Large intestine (tissue), 12 donors: ENCODE data around the gene OR4K15. TPM values are rescaled to one million over a fixed set of nuclear protein-coding genes. Genes with fewer than 3 reads are reported as not detected.
"Not testable (repeated sequence)": the region's sequence is repeated elsewhere in the genome, so short reads cannot be mapped to it uniquely, and the experiment has no call there.

ENCODE experiments used
- DNase-seq, 2 donors: peaks; one replicate each; pipeline versions ENCODE4 v3.0.0 to v3.0.0-alpha.2; 2013
- H3K27ac ChIP-seq: one replicate; pipeline ENCODE4 v1.5.1; 2013; ENCODE audit warnings: low read length
- H3K27me3 ChIP-seq: 2 replicates; pipeline ENCODE4 v1.6.1; 2013; ENCODE audit warnings: low read length; ENCODE audit not compliant: control insufficient read depth, insufficient read depth
- H3K36me3 ChIP-seq: 2 replicates; pipeline ENCODE4 v1.6.1; 2013; ENCODE audit warnings: low read length; ENCODE audit not compliant: control insufficient read depth, insufficient read depth
- H3K4me1 ChIP-seq: one replicate; pipeline ENCODE4 v1.6.1; 2013; ENCODE audit warnings: low read length; ENCODE audit not compliant: control insufficient read depth, insufficient read depth
- H3K4me3 ChIP-seq: one replicate; pipeline ENCODE4 v1.5.1; 2013; ENCODE audit warnings: low read length
- H3K9me3 ChIP-seq: one replicate; pipeline ENCODE4 v1.6.1; 2013; ENCODE audit warnings: mild to moderate bottlenecking, low read depth, low read length, moderate library complexity; ENCODE audit not compliant: control insufficient read depth
- WGBS: methylation state at CpG from one replicate; pipeline ENCODE4 v1.1.5; 2013; ENCODE audit warnings: low lambda C conversion rate; ENCODE audit not compliant: insufficient coverage; 5-methylcytosine and 5-hydroxymethylcytosine counted together
- long read RNA-seq, 11 donors: transcript quantifications; one replicate each; lab custom pipeline, GENCODE V29; 2026
- polyA plus RNA-seq: library from polyadenylated mRNA; unstranded; fragments of 120-200 nt; gene quantifications from one replicate; pipeline ENCODE4 v1.2.1, GENCODE V29; 2013

OR4K15 gene, protein sequence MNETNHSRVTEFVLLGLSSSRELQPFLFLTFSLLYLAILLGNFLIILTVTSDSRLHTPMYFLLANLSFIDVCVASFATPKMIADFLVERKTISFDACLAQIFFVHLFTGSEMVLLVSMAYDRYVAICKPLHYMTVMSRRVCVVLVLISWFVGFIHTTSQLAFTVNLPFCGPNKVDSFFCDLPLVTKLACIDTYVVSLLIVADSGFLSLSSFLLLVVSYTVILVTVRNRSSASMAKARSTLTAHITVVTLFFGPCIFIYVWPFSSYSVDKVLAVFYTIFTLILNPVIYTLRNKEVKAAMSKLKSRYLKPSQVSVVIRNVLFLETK
- not detected for polyA plus RNA-seq
- long read RNA-seq, donor 1 = 0 reads
- long read RNA-seq, donor 2 = 0 reads
- long read RNA-seq, donor 3 = 0 reads
- long read RNA-seq, donor 4 = 0 reads
- long read RNA-seq, donor 5 = 0 reads
- long read RNA-seq, donor 6 = 0 reads
- long read RNA-seq, donor 7 = 0 reads
- long read RNA-seq, donor 8 = 0 reads
- long read RNA-seq, donor 9 = 0 reads
- long read RNA-seq, donor 10 = 0 reads
- long read RNA-seq, donor 11 = 0 reads

DNA sequence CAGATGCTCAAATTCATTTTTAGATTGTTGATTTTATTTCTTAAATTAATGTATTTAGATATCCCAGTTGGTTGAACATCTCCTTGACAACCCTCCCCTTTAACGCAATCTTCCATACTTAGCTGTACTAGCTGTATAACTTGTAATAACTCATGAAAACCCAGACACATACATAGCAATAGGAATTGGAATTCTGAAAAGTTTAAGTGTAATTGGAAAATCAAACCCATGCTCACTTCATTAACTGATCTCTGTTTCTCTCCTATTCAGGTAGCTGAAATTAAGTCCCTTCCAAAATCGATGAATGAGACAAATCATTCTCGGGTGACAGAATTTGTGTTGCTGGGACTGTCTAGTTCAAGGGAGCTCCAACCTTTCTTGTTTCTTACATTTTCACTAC, at the start of gene OR4K15:
TSS of gene OR4K15 (plus strand) at position 301 of the 400 bp plus-strand sequence. CDS start at position 301, 0 bp downstream.
- H3K36me3 ChIP-seq = no peaks in the 10 kb centered on the region
- H3K4me1 ChIP-seq = no peaks in the 10 kb centered on the region
- no peaks in the 10 kb centered on the region for H3K27me3 ChIP-seq
- H3K27ac ChIP-seq = no peak within 1 kb of the TSS
- WGBS = 100% methylated on average over 2 of the region's 3 CpGs
- no peak within 1 kb of the TSS for H3K4me3 ChIP-seq
- no peak for DNase-seq
- H3K9me3 ChIP-seq = no peaks in the 10 kb centered on the region

DNA sequence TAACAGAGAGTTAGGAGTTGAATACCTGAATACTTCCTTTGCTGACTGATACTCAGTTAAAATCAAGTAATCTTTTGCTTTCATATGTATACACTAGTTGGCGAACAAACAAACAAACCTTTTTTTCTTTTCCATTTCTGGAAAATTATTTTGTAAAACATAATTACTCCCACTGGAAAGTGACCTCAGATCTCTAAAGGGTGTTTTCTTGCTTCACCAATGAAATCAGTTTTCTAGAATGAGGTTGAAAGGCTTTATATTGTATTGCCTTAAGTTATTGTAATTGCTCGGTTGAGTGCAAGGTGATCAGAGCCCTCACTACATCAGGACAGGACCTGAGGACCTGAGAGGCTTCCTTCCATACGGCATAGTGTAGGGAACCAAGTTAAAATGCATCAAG, 44.8 kb upstream of the OR4K15 start, which contains the start of gene OR4K1:
TSS of gene OR4K1 (plus strand) at position 301 of the 400 bp plus-strand sequence. CDS start 4,750 bp downstream, outside the sequence.
- 85% methylated on average over 3 of the region's 3 CpGs for WGBS

DNA sequence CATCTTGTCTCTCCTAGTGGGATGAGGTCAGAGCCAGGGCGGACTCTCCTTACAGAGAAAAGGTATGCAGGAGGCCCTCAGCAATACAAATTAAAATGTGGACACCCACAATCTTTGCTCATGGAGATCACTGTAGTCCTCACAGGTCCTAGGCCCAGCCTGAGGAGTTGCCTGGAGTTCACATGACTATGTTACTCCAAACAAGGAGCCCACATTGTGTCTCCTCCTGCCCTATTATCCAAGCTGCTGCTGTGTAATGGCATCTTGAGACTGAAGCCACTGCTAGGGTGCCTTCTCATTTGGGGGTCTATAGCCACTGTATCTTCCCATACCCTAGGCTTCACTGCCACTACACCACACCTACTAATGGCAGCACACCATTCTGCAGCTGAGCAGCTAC, 33.7 kb upstream of the OR4K15 start:
- H3K27me3 ChIP-seq = no peaks in the 10 kb centered on the region
- H3K4me3 ChIP-seq = no peak overlapping the region
- peaks cover 7% of the 10 kb centered on the region for H3K9me3 ChIP-seq
- WGBS = no CpG with 5 or more reads among the region's 1 CpG
- no peaks in the 10 kb centered on the region for H3K36me3 ChIP-seq
- no peak overlapping the region for H3K27ac ChIP-seq
- no peak for DNase-seq
- no peaks in the 10 kb centered on the region for H3K4me1 ChIP-seq

More for the DNA sequence above, 44.8 kb upstream of the OR4K15 start, which contains the start of gene OR4K1:
- Histone ChIP-seq H3K4me1 (no peaks in the 10 kb centered on the region), H3K9me3 (no peaks in the 10 kb centered on the region), H3K27me3 (no peaks in the 10 kb centered on the region), H3K4me3 (no peak within 1 kb of the TSS), H3K27ac (no peak within 1 kb of the TSS), H3K36me3 (no peaks in the 10 kb centered on the region)
- DNase-seq = no peak

DNA sequence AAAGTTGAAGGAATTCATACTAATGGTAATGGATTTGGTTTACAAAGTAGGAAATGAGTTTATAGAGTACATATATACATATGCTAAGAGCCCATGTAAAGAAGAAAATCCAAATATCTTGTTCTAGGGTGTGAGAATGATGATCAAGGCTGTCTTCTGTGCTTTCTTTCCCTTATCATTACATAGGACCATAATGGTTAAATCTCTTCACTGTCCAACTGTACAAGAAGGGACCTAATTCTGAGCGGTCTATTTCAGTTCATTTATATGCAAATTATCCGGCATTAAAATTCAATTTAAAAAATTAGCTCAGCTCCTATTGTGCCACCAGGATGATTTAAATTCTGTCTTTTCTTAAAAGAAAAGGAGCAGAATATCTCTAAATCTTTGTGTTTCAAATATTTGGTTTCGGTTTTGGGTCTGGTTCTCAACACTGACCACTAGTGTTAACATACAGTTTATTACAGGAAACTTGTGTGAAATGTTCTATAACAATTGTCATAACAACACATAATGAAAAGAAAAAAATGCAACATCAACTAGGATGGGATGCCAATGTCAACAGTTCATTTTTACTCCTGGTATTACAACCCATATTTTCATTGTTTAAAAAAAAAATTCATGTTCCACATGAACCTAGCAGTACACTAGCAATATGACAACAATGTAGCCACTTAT, 27.8 kb upstream of the OR4K15 start:
- H3K27me3 ChIP-seq = no peaks in the 10 kb centered on the region
- no peaks in the 10 kb centered on the region for H3K4me1 ChIP-seq
- DNase-seq = no peak
- no peak overlapping the region for H3K4me3 ChIP-seq
- no peak overlapping the region for H3K27ac ChIP-seq
- WGBS = 80% methylated on average over 2 of the region's 3 CpGs
- no peaks in the 10 kb centered on the region for H3K9me3 ChIP-seq
- no peaks in the 10 kb centered on the region for H3K36me3 ChIP-seq

DNA sequence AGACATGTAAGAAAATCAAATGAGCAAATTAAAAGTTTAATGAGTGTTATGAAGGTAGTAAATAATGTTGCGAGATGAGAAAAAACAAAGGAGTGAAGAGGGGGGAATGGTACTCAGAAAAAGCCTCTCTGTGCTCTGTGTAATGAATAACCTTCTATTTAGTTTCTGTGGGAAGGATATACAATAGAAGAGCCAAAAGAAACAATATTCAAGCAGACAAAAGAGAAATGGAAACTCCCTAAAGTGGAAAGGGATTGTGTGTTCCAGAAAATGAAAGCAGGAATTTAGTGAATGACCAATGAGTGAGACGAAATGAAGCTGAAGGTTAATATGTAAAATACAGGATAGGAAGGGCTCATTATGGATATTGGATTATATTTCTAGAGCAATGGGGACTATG, 26.2 kb upstream of the OR4K15 start:
- no peaks in the 10 kb centered on the region for H3K4me1 ChIP-seq
- H3K27me3 ChIP-seq = no peaks in the 10 kb centered on the region
- 72% methylated on average over 2 of the region's 2 CpGs for WGBS

DNA sequence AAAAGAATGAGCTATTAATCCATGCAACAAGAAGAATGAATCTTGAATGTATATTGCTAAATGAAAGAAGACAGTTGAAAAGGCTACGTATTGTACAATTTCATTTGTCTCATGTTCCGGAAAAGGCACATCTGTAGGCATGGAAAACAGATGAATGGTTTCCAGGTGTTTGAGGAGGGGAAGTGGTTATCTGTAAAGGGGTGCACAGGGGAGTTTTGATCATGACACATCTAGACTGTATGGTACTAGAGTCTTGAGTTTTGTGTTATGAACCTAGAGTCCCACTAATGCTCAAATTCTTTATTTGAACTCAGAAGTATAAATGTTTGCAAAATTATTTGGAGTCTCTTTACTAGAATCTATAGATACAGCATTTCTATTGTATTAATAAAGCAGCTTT, 5.7 kb upstream of the OR4K15 start:
- not testable (repeated sequence) for H3K27ac ChIP-seq, H3K4me1 ChIP-seq, H3K9me3 ChIP-seq, H3K36me3 ChIP-seq, H3K27me3 ChIP-seq, H3K4me3 ChIP-seq, DNase-seq
- no CpG with 5 or more reads among the region's 2 CpGs for WGBS

More for the DNA sequence above, 26.2 kb upstream of the OR4K15 start:
- H3K27ac ChIP-seq = no peak overlapping the region
- no peak for DNase-seq
- no peaks in the 10 kb centered on the region for H3K36me3 ChIP-seq
- no peak overlapping the region for H3K4me3 ChIP-seq
- no peaks in the 10 kb centered on the region for H3K9me3 ChIP-seq

DNA sequence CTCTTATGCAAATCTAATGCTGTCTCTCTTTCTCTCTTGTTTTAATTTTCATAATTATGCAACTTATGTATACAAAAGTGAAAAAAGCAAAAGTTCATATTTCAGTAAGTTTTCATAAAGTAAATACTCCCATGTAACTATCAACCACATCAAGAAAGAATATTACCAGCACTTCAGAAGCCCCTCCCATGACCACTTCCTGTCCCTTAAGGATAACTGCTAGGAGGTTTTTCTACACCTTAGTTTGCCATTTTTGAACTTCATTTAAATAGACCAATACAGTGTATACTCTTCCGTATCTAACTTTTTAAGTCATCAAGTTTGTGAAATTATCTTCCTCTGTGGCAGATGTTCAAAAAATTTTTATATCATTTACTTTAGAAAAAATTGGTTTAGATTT, 547 bp upstream of the OR4K15 start:
- no peaks in the 10 kb centered on the region for H3K36me3 ChIP-seq
- no peak overlapping the region for H3K27ac ChIP-seq
- no peaks in the 10 kb centered on the region for H3K9me3 ChIP-seq
- no peak overlapping the region for H3K4me3 ChIP-seq
- no peaks in the 10 kb centered on the region for H3K4me1 ChIP-seq
- no peak for DNase-seq
- 75% methylated on average over 1 of the region's 1 CpG for WGBS
- no peaks in the 10 kb centered on the region for H3K27me3 ChIP-seq

DNA sequence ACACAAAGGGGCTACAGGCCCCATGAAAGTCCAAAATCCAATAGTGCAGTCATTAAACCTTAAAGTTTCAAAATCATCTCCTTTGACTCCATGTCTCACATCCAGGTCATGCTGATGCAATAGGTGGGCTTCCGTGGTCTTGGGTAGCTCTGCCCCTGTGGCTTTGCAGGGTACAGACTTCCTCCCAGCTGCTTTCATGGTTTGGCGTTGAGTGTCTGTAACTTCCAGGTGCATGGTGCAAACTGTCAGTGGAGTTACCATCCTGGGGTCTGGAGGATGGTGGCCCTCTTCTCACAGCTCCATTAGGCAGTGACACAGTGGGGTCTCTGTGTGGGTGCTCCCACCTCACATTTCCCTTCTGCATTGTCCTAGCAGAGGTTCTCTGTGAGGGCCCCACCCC, 18.0 kb downstream of the OR4K15 start:
- no peaks in the 10 kb centered on the region for H3K36me3 ChIP-seq
- H3K27me3 ChIP-seq = no peaks in the 10 kb centered on the region
- no peaks in the 10 kb centered on the region for H3K4me1 ChIP-seq
- no peak overlapping the region for H3K4me3 ChIP-seq
- no CpG with 5 or more reads among the region's 2 CpGs for WGBS
- no peaks in the 10 kb centered on the region for H3K9me3 ChIP-seq
- DNase-seq = no peak
- H3K27ac ChIP-seq = no peak overlapping the region

DNA sequence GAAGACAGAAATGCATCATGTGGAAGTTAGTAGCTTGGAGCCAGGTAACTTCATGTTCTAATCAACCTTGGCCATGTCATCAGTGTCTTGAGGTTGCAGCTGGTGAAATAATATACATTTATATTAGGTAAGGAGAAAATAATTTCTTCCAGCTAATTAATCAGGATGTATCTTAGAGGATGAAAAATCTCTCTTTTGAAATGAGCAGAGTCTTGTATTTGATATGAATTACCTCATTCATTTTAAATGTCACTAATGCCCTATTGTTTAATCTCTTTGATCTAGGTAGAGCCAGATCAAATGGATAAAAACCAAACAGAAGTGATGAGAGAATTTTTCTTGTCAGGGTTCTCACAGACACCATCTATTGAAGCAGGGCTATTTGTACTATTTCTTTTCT, 26.5 kb downstream of the OR4K15 start, which contains the start of gene OR4Q2:
TSS of gene OR4Q2 (plus strand) at position 301 of the 400 bp plus-strand sequence.
- Histone ChIP-seq H3K4me1 (no peaks in the 10 kb centered on the region), H3K4me3 (no peak within 1 kb of the TSS), H3K36me3 (no peaks in the 10 kb centered on the region), H3K27me3 (no peaks in the 10 kb centered on the region), H3K9me3 (no peaks in the 10 kb centered on the region), H3K27ac (no peak within 1 kb of the TSS)
- DNase-seq = no peak

DNA sequence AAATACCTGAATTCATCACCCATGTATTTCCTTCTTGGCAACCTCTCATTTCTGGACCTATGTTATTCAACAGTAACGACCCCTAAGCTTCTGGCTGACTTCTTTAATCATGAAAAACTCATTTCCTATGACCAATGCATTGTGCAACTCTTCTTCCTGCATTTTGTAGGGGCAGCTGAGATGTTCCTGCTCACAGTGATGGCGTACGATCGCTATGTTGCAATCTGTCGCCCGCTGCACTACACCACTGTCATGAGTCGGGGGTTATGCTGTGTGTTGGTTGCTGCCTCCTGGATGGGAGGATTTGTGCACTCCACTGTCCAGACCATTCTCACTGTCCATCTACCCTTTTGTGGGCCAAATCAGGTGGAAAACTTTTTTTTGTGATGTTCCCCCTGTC, 26.9 kb downstream of the OR4K15 start:
- WGBS = 0% methylated on average over 1 of the region's 7 CpGs
- no peaks in the 10 kb centered on the region for H3K36me3 ChIP-seq

More for the DNA sequence above, 26.9 kb downstream of the OR4K15 start:
- H3K9me3 ChIP-seq = no peaks in the 10 kb centered on the region
- no peak overlapping the region for H3K27ac ChIP-seq
- H3K27me3 ChIP-seq = no peaks in the 10 kb centered on the region
- no peaks in the 10 kb centered on the region for H3K4me1 ChIP-seq
- H3K4me3 ChIP-seq = no peak overlapping the region
- DNase-seq = no peak
